Cardiac fibroblast (primary cell): ENCODE measurements around the gene HIP1.
"Not testable (repeated sequence)": the region's sequence is repeated elsewhere in the genome, so short reads cannot be mapped to it uniquely, and the experiment has no call there.

Source experiments
- DNase-seq, 2 donors: peaks; one replicate each; pipeline versions ENCODE4 v3.0.0 to v3.0.0-alpha.2; 2010; ENCODE audit warnings: low read depth in 2 of 2
- H3K4me3 ChIP-seq, 2 donors: replicated peaks in 1 of 2; 1 replicate in 1 of 2; 2 replicates in 1 of 2; pipeline ENCODE4 v1.5.1; 2011; ENCODE audit warnings: low read depth in 2 of 2, low read length in 2 of 2, mild to moderate bottlenecking in 2 of 2, moderate library complexity in 1 of 2
- TF ChIP-seq, protein P1 (sequence below): IDR thresholded peaks from one replicate; pipeline ENCODE4 v1.5.1; 2011; ENCODE audit warnings: low read depth, mild to moderate bottlenecking, low read length, inconsistent platforms

Gene HIP1

DNA sequence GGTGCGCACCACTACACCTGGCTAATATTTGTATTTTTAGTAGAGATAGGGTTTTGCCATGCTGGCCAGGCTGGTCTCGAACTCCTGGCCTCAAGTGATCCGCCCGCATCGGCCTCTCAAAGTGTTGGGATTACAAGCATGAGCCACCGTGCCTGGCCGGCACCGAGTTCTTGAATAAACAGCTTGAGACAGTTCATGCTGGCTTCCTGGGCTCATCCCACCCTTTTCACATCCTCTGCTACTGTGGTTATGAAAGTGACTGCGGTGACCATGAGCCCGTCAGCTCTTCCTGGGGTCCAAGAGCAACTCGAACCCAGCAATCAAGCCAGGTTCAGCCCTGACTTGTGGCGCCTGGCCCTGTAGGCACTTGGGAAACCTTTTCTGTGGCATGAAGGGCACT, 38.7 kb downstream of the HIP1 start:
- TF ChIP-seq, protein P1, sequence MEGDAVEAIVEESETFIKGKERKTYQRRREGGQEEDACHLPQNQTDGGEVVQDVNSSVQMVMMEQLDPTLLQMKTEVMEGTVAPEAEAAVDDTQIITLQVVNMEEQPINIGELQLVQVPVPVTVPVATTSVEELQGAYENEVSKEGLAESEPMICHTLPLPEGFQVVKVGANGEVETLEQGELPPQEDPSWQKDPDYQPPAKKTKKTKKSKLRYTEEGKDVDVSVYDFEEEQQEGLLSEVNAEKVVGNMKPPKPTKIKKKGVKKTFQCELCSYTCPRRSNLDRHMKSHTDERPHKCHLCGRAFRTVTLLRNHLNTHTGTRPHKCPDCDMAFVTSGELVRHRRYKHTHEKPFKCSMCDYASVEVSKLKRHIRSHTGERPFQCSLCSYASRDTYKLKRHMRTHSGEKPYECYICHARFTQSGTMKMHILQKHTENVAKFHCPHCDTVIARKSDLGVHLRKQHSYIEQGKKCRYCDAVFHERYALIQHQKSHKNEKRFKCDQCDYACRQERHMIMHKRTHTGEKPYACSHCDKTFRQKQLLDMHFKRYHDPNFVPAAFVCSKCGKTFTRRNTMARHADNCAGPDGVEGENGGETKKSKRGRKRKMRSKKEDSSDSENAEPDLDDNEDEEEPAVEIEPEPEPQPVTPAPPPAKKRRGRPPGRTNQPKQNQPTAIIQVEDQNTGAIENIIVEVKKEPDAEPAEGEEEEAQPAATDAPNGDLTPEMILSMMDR, result no peak

DNA sequence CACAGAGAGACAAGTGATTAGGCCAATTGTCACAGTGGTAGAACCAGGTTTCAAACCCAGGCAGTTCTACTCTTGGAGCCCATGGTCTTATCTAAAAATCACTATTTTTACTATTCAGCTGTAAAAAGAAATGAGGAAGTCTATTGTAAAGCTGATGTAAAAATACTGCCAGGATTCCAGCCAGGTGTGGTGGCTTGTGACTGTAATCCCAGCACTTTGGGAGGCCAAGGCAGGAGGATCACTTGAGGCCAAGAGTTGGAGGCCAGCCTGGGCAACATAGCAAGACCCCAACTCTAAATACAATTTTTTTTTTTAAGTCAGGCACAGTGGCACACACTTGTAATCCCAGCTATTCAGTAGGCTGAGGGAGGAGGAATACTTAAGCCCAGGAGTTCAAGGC, 40.4 kb downstream of the HIP1 start:
- TF ChIP-seq, protein P1, result no peak
- H3K4me3 ChIP-seq, result no peak overlapping the region
- no peak for DNase-seq

More for the DNA sequence above, 38.7 kb downstream of the HIP1 start:
- no peak overlapping the region for H3K4me3 ChIP-seq
- DNase-seq, result no peak

DNA sequence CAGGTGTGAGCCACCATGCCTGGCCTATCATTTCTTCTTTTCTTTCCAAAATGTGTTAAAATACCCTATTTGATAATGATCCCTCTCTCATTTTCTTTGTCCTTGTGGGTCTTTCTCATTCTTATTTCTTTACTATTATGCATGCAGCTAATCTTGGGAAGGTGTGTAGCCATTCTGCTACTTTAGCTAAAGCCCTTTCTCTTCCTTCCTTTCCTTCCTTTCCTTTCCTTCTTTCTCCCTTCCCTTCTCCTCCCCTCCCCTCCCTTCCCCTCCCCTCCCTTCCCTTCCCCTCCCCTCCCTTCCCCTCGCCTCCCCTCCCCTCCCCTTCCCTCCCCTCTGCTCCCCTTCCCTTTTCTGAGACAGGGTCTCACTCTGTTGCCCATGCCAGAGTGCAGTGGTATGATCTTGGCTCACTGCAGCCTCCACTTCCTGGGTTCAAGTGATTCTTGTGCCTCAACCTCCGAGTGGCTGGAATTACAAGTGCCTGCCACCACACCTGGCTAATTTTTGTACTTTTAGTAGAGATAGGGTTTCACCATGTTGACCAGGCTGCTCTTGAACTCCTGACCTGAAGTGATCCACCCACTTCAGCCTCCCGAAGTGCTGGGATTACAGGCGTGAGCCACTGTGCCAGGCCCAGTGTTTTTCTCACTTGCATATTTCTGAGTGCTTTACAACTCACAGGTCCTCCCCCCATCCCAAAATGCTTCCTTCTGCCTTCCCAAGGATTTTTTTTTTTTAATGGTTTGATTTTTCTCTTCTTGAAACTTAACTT, 42.3 kb downstream of the HIP1 start:
- DNase-seq, result no peak
- H3K4me3 ChIP-seq, result no peak overlapping the region
- TF ChIP-seq, protein P1, result no peak

DNA sequence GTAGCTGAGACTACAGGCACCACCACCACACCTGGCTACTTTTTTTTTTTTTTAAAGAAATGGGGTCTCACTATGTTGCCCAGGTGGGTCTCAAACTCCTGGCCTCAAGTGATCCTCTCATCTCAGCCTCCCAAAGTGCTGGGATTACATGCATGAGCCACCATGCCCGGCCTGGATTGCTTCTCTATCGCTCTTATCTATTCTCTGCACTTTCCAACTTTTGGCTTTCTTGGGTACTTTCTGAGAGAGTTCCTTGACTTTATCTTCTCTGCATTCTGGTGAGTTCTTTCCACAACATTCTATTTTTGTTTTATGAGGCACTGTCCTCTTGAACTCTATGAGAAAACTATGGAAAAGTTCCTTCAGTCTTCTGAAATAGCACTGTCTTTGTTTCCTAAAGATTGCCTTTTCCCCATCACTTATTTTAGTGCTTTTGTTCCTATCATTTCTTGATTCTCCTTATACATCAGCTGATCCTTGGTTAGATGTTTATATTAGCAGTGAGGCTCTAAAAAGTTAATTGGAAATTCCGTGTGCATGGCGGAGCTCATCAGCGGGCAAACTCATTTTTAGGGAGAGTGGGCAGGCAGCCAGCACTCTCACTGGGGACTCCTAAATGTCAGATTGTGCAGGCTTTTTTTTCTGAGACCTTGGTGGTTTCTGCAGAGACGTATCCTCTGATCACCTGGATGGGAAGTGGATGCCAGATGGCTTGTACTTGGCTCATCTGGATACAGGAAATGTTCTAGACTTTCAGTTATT, 43.9 kb downstream of the HIP1 start:
- H3K4me3 ChIP-seq, result no peak overlapping the region
- TF ChIP-seq, protein P1, result no peak
- DNase-seq, result no peak

DNA sequence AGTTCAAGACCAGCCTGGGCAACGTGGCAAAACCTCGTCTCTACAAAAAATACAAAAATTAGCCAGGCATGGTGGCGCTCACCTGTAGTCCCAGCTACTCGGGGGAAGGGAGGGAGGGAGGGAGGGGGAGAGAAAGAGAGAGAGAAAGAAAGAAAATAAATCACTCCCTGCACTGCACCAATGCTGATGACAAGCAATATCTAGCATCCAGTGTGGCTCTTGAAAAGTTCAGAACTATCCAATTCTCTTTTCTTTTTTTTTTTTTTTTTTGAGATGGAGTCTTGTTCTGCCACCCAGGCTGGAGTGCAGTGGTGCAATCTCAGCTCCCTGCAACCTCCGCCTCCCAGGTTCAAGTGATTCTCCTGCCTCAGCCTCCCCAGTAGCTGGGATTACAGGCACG, 45.1 kb downstream of the HIP1 start:
- DNase-seq, result not testable (repeated sequence)

DNA sequence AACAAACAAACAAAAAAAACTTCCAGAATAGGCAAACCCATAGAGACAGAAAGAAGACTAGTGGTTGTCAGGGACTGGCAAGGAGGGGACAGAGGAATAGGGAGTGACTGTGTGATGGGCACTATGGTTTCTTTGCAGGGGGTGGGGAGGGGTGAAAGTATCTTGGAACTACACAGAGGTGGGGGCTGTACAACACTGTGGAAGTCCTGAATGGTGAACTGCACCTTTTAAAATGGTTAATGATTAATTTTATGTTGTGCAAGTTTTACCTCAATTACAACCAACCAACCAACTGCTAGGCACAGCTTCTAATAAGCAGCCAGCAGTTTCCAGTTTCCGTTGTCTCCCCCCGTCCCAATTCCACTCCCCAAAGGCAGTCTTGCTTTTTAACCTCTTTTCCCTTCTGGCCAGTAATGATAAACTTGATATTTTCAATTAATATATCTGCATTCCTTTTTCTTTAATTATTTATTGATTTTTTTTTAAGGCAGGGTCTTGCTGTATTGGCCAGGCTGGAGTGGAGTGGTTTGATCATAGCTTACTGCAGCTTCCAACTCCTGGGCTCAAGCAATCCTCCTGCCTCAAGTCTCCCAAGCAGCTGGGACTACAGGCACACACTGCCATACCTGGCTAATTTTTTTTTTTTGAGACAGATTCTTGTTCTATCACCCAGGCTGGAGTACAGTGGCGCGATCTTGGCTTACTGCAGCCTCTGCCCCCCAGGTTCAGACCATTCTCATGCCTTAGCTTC, 46.8 kb downstream of the HIP1 start:
- H3K4me3 ChIP-seq, result no peak overlapping the region
- TF ChIP-seq, protein P1, result no peak
- DNase-seq, result no peak

More for the DNA sequence above, 45.1 kb downstream of the HIP1 start:
- H3K4me3 ChIP-seq, result not testable (repeated sequence)

DNA sequence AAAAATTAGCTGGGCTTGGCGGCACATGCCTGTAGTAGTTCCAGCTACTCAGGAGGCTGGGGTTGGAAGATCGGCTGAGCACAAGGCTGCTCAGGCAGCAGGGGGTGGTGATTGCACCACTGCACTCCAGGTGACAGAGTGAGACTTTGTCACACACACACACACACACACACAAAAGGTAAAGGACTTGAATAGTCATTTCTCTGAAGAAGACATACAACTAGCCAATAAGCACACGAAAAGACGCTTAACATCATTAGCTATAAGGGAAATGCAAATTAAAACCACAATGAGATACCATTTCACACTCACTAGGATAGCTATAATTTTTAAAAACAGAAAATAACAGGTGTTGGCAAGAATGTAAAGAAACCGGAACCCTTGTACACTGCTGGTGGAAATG, 48.6 kb downstream of the HIP1 start:
- DNase-seq, result no peak
- TF ChIP-seq, protein P1, result no peak

More for the DNA sequence above, 48.6 kb downstream of the HIP1 start:
- no peak overlapping the region for H3K4me3 ChIP-seq
